A549 (cell line): ENCODE measurements around the gene PRKAG2. TPM values are rescaled to one million over a fixed set of nuclear protein-coding genes. Genes with fewer than 3 reads are reported as not detected.

Experiments
- ATAC-seq, 2 experiments: fragments of 200-7000 bp in 1 of 2; fragments of >200 bp in 1 of 2; cut with Nextera tagmentation in 1 of 2; cut with Tn5 transposase in 1 of 2; 3 replicates each; pipeline versions ENCODE4 v1.8.0 to v1.9.1; 2018 to 2020; ENCODE audit warnings: mild to moderate bottlenecking in 1 of 2, moderate library complexity in 1 of 2
- CTCF ChIA-PET: fragments of 300-600 bp; sonication (Branson Sonifier 250); formaldehyde crosslinking; extraction: SDS; loops from one replicate; lab custom pipeline; 2021; ENCODE audit warnings: antibody characterized with exemption, inconsistent platforms; lab: Yijun Ruan, JAX
- POLR2A ChIA-PET: fragments of 350-600 bp; formaldehyde crosslinking; extraction: SDS; loops from one replicate; lab custom pipeline; 2021; ENCODE audit warnings: antibody characterized with exemption, inconsistent platforms; lab: Yijun Ruan, JAX
- DNase-seq, 2 experiments: peaks; one replicate each; pipeline versions ENCODE4 v3.0.0 to v3.0.0-alpha.2; 2011 to 2016; ENCODE audit warnings: low read depth in 1 of 2, low spot score in 1 of 2
- FAIRE-seq: peaks from 2 replicates; lab custom pipeline; 2011; peaks lifted over from hg19 to GRCh38; lab: Jason Lieb, UNC
- H3K27ac ChIP-seq, 2 experiments: fragments of >200 bp; sonication (Bioruptor Twin); formaldehyde crosslinking; 3 replicates each; pipeline ENCODE4 v1.5.1; 2016 to 2017
- H3K4me1 ChIP-seq: fragments of >200 bp; sonication (Bioruptor Twin); formaldehyde crosslinking; 3 replicates; pipeline ENCODE4 v1.6.1; 2016
- H3K4me2 ChIP-seq: fragments of >200 bp; sonication (Bioruptor Twin); formaldehyde crosslinking; 3 replicates; pipeline ENCODE4 v1.6.1; 2016
- H3K4me3 ChIP-seq: fragments of >200 bp; sonication (Bioruptor Twin); formaldehyde crosslinking; 3 replicates; pipeline ENCODE4 v1.5.1; 2016
- H3K9me3 ChIP-seq: fragments of >200 bp; sonication (Bioruptor Twin); formaldehyde crosslinking; 3 replicates; pipeline ENCODE4 v1.6.1; 2016
- CBX2 ChIP-seq: fragments of 200-600 bp; sonication (generic); IDR thresholded peaks from 2 replicates; pipeline ENCODE4 v1.6.1; 2016; ENCODE audit warnings: low read depth, mild to moderate bottlenecking, borderline replicate concordance
- CHD2 ChIP-seq: fragments of 150-350 bp; IDR thresholded peaks from 2 replicates; pipeline ENCODE4 v1.6.1; 2014; ENCODE audit warnings: low read length; ENCODE audit not compliant: partially characterized antibody
- CHD4 ChIP-seq: fragments of 200-600 bp; sonication (generic); IDR thresholded peaks from 2 replicates; pipeline ENCODE4 v1.6.1; 2016; ENCODE audit warnings: antibody characterized with exemption, mild to moderate bottlenecking, borderline replicate concordance
- EHMT2 ChIP-seq: fragments of 200-600 bp; sonication (generic); IDR thresholded peaks from 2 replicates; pipeline ENCODE4 v1.6.1; 2016; ENCODE audit warnings: antibody characterized with exemption, low read depth, mild to moderate bottlenecking, moderate library complexity
- EP300 ChIP-seq, 2 experiments: fragments of >200 bp; sonication (Bioruptor Twin); formaldehyde crosslinking; IDR thresholded peaks; 2 replicates in 1 of 2; 3 replicates in 1 of 2; pipeline ENCODE4 v1.6.1; 2016 to 2017
- ESRRA ChIP-seq: fragments of 150-350 bp; IDR thresholded peaks from 2 replicates; pipeline ENCODE4 v1.6.1; 2014; ENCODE audit warnings: mild to moderate bottlenecking, low read length, borderline replicate concordance
- FOSL2 ChIP-seq, 2 experiments: fragments of 450-650 bp in 1 of 2; fragments of >200 bp in 1 of 2; sonication (Bioruptor Twin) in 1 of 2; formaldehyde crosslinking; IDR thresholded peaks; 2 replicates each; pipeline versions ENCODE4 v1.5.0 to v1.6.1; 2016 to 2020; ENCODE audit warnings: mild to moderate bottlenecking in 1 of 2, moderate library complexity in 1 of 2
- FOXS1 ChIP-seq: fragments of 250-450 bp; sonication (Bioruptor Pico); IDR thresholded peaks from 2 replicates; pipeline ENCODE4 v1.5.0; 2020; ENCODE audit warnings: mild to moderate bottlenecking, moderate library complexity
- HOXA7 ChIP-seq: fragments of 250-450 bp; sonication (Bioruptor Pico); IDR thresholded peaks from 2 replicates; pipeline ENCODE4 v1.5.0; 2020; ENCODE audit warnings: mild to moderate bottlenecking, moderate library complexity
- HOXB13 ChIP-seq: fragments of 250-450 bp; sonication (Bioruptor Pico); IDR thresholded peaks from 2 replicates; pipeline ENCODE4 v1.5.0; 2020; ENCODE audit warnings: low read depth, mild to moderate bottlenecking, moderate library complexity
- JUNB ChIP-seq: fragments of >200 bp; sonication (Bioruptor Twin); formaldehyde crosslinking; IDR thresholded peaks from 2 replicates; pipeline ENCODE4 v1.6.1; 2016
- KDM1A ChIP-seq: fragments of 200-600 bp; sonication (generic); IDR thresholded peaks from 2 replicates; pipeline ENCODE4 v1.6.1; 2016; ENCODE audit warnings: low read depth, mild to moderate bottlenecking
- MYC ChIP-seq: IDR thresholded peaks from 2 replicates; pipeline ENCODE4 v1.6.1; 2012; ENCODE audit warnings: mild to moderate bottlenecking, inconsistent platforms, low read length, improper control_type of control experiment, borderline replicate concordance
- NPAS2 ChIP-seq: fragments of 250-450 bp; sonication (Bioruptor Pico); IDR thresholded peaks from 2 replicates; pipeline ENCODE4 v1.8.0; 2022; ENCODE audit warnings: mild to moderate bottlenecking, moderate library complexity, borderline replicate concordance
- NR3C1 ChIP-seq: fragments of >200 bp; sonication (Bioruptor Twin); formaldehyde crosslinking; IDR thresholded peaks from 3 replicates; pipeline ENCODE4 v1.6.1; 2017
- RAD21 ChIP-seq, 2 experiments: fragments of >200 bp in 1 of 2; sonication (Bioruptor Twin) in 1 of 2; formaldehyde crosslinking in 1 of 2; IDR thresholded peaks in 1 of 2; conservative IDR thresholded peaks in 1 of 2; 2 replicates in 1 of 2; 3 replicates in 1 of 2; pipeline ENCODE4 v1.6.1; 2012 to 2018; ENCODE audit warnings: inconsistent platforms in 1 of 2
- RFX5 ChIP-seq: fragments of 450-650 bp; IDR thresholded peaks from 2 replicates; pipeline ENCODE4 v1.7.1; 2014; ENCODE audit warnings: antibody characterized with exemption, mild to moderate bottlenecking, moderate library complexity
- RNF2 ChIP-seq: fragments of 200-600 bp; sonication (generic); IDR thresholded peaks from 2 replicates; pipeline ENCODE4 v1.6.1; 2016; ENCODE audit warnings: low read depth, mild to moderate bottlenecking, antibody characterized with exemption, moderate library complexity, borderline replicate concordance
- TP53 ChIP-seq: fragments of 250-450 bp; sonication (Bioruptor Pico); IDR thresholded peaks from 2 replicates; pipeline ENCODE4 v1.5.0; 2021; ENCODE audit warnings: mild to moderate bottlenecking, moderate library complexity
- USF2 ChIP-seq: fragments of 450-650 bp; IDR thresholded peaks from 2 replicates; pipeline ENCODE4 v1.6.1; 2014; ENCODE audit warnings: antibody characterized with exemption
- ZC3H11A ChIP-seq: fragments of 450-650 bp; IDR thresholded peaks from 2 replicates; pipeline ENCODE4 v1.6.1; 2014; ENCODE audit warnings: antibody characterized with exemption, mild to moderate bottlenecking
- ZSCAN20 ChIP-seq: fragments of 250-450 bp; sonication (Bioruptor Pico); IDR thresholded peaks from 2 replicates; pipeline ENCODE4 v1.8.0; 2022; ENCODE audit warnings: mild to moderate bottlenecking, moderate library complexity
- WGBS: methylation state at CpG from one replicate; pipeline ENCODE4 v1.1.6; 2017; ENCODE audit errors: missing lambda C conversion rate; 5-methylcytosine and 5-hydroxymethylcytosine counted together
- polyA plus RNA-seq, 4 experiments: library from polyadenylated mRNA; depleted of rRNA in 3 of 4; stranded (reverse); fragments of >200 nt; fragmentation: RNase III in 1 of 4; extraction: RNeasy Plus Mini Kit Qiagen cat#74134 plus additional on column Dnase treatment in 1 of 4; gene quantifications; 2 replicates in 3 of 4; 3 replicates in 1 of 4; pipeline ENCODE4 v1.2.3, GENCODE V29; 2011 to 2017

The PRKAG2 gene
- polyA plus RNA-seq, 2 of the 4 experiments (the other 2 are of a cell fraction) = 26.5 to 31.7 TPM

DNA sequence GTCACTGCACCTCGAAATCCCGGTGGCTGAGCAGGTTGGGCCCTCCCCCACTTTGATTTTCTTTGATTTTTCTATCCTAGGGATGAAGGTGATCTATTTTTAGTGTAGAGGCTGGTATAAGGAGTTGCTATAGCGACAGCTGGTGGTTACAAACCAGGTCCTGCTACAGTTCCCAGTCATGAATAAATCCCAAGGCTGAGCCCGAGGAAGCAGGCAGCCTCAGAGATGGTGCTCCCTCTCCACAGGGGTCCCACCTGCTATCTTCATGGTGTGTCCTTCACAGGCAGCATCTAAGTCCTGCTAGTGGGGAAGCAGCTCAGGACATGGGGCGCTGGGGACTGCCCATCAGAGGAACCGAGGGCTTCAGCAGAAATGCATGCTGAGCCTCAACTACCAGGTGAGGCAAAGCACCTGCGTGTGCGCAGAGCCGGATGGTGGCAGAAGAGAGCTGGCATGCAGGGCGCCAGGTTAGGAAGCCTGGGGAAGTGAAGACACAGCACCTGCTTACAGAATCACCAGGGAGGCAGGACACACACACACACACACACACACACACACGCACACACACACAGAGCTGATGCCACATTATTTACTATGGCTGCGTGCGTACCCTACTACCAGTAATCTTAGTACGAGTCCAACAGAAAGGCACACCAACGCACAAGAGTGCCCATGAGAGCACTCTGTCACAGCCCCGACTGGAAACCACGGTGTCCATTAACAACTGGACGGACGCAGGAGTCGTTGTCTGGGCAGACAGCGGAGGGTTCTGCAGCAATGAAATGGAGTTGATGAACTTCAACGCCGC, 150.9 kb downstream of the PRKAG2 start:
- ChIA-PET CTCF (interaction anchor here (0.7 to 3.0 kb wide), 10 partner anchors 10 to 159 kb away, joined by 3 to 18 read pairs (median 5); no protein-coding TSS in a partner anchor), POLR2A (no interaction called here)
- FAIRE-seq (no peak), DNase-seq (no peak), ATAC-seq (no peak)
- Histone ChIP-seq H3K4me2 (peak overlapping the region; percentile 85; the same call in 2 of the 3 replicates), H3K4me3 (no peak overlapping the region), H3K4me1 (peaks cover 34% of the 10 kb centered on the region), H3K27ac (peak overlapping the region; percentile 91 to 94; a peak in 5 of 6 replicates), H3K9me3 (no peaks in the 10 kb centered on the region)
- TF ChIP-seq USF2 (no peak), CHD2 (no peak), HOXB13 (CRISPR knock-in tag) (no peak), ZC3H11A (no peak), JUNB (no peak), MYC (no peak), CHD4 (no peak), RAD21 (conservative IDR thresholded peaks at IDR 0.05 in 1 of 2, IDR thresholded peaks at IDR 0.05 in 1 of 2) (no peak)
- WGBS = 91% methylated on average over 22 of the region's 23 CpGs

DNA sequence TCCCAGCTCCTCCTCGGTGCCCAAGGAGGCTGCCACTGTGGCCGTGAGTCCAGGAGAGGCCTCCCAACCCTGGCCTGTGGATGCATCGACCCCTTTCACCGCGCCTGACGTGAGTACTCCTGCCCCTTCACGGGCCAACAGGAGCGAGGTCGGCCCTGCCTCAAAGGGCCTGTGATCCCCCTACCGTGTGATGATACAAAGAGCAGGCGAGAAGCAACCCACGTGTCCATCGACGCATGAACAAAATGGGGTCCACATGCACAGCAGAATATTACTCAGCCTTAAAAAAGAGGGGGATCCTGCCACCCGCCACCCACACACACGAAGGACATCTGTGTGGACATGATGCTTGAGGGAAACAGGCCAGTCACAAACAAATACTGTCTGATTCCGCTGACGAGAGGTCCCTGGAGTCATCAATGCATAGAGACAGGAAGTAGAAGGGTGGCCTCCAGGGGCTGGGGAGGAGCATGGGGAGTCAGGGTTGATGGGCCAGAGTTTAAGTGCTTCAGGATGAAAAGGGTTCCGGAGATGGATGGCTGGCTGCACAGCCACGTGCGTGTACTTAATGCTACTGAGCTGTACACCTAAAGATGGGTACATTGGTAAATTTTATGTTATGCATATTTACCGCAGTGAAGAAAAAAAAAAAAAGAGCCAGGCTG, 151.9 kb downstream of the PRKAG2 start:
- DNase-seq (no peak), ATAC-seq (no peak), FAIRE-seq (no peak)
- WGBS = 94% methylated on average over 22 of the region's 22 CpGs
- no peak overlapping the region for H3K4me3 ChIP-seq
- ChIA-PET POLR2A (no interaction called here), CTCF (interaction anchor here (0.7 to 1.3 kb wide), 5 partner anchors 20 to 158 kb away, joined by 3 to 4 read pairs (median 3); no protein-coding TSS in a partner anchor)
- peak overlapping the region in 1 of 2 experiments; percentile 94; a peak in 2 of 6 replicates for H3K27ac ChIP-seq
- no peak for TF ChIP-seq RFX5
- TF ChIP-seq TP53 (CRISPR knock-in tag) = no peak
- no peak for TF ChIP-seq ZSCAN20 (CRISPR knock-in tag)
- no peak for TF ChIP-seq FOSL2 (IDR thresholded peaks at IDR 0.05)
- no peak for TF ChIP-seq FOSL2 (CRISPR knock-in tag; IDR thresholded peaks at IDR 0.05)
- no peak for TF ChIP-seq CHD4
- no peak for TF ChIP-seq KDM1A
- no peak for TF ChIP-seq ESRRA
- TF ChIP-seq NR3C1 = no peak
- TF ChIP-seq RNF2 = no peak
- no peak for TF ChIP-seq CBX2
- no peak for TF ChIP-seq HOXA7 (CRISPR knock-in tag)
- no peak for TF ChIP-seq EHMT2
- no peak for TF ChIP-seq FOXS1 (CRISPR knock-in tag)
- no peak for TF ChIP-seq NPAS2 (CRISPR knock-in tag)
- TF ChIP-seq EP300 (IDR thresholded peaks at IDR 0.05) = no peak
- no peaks in the 10 kb centered on the region for H3K9me3 ChIP-seq
- peaks cover 34% of the 10 kb centered on the region for H3K4me1 ChIP-seq
- H3K4me2 ChIP-seq = no peak overlapping the region; the same call in 2 of the 3 replicates
